ENCODE results near the gene UBAC1.

The UBAC1 gene

GRCh38 chr9:135887585-135888050, 73.6 kb downstream of the UBAC1 start:
- in situ Hi-C loops (cut with MboI; ENCODE audit: low sequenced_read_pairs): no loop called here

- in situ Hi-C loops (cut with MboI; ENCODE audit: low sequenced_read_pairs): no loop called here
Measured at GRCh38 chr9:135887021-135887507, 74.1 kb downstream of the UBAC1 start.

- in situ Hi-C loops (cut with MboI; ENCODE audit: low sequenced_read_pairs): no loop called here
Measured at GRCh38 chr9:135886147-135886981, 74.8 kb downstream of the UBAC1 start.

GRCh38 chr9:135885100-135885853, 75.9 kb downstream of the UBAC1 start:
- in situ Hi-C loops (cut with MboI; ENCODE audit: low sequenced_read_pairs): no loop called here

- in situ Hi-C loops (cut with MboI; ENCODE audit: low sequenced_read_pairs): no loop called here
Measured at GRCh38 chr9:135884328-135885035, 76.7 kb downstream of the UBAC1 start.

GRCh38 chr9:135883410-135884089, 77.6 kb downstream of the UBAC1 start:
- in situ Hi-C loops (cut with MboI; ENCODE audit: low sequenced_read_pairs): no loop called here

All from HL-60/S4 treated with phorbol 12-myristate 13-acetate at 8.2 ng/mL for 4 days and 3 days (cell line).